GM18519 (cell line): Measurements from ENCODE around the gene DNAJA3.

Experiments used
- ATAC-seq: cut with Tn5 transposase; IDR thresholded peaks from one replicate; pipeline ENCODE4 v1.9.1; 2021; ENCODE audit warnings: mild to moderate bottlenecking, moderate library complexity; ENCODE audit not compliant: unreplicated experiment, low FRiP score

DNAJA3 gene

GRCh38 chr16:4500272-4500671 is 74.6 kb downstream of the DNAJA3 start:
- no peak for ATAC-seq

GRCh38 chr16:4501071-4501478 is 75.4 kb downstream of the DNAJA3 start:
- no peak for ATAC-seq

- ATAC-seq: peak; percentile 63
Measured at GRCh38 chr16:4505356-4506147, 79.9 kb downstream of the DNAJA3 start.
